ENCODE data around the gene NUP58.

NUP58 gene

GRCh38 chr13:25301347-25302113 is at the start of gene NUP58:
Gene NUP58, plus strand, starts transcription at chr13:25301625. Its CDS starts 149 bp downstream, at chr13:25301774.
- peak; percentile 87 for DNase-seq

GRCh38 chr13:25252225-25252624 is 49.2 kb upstream of the NUP58 start:
- DNase-seq: no peak

GRCh38 chr13:25252752-25253151 is 48.7 kb upstream of the NUP58 start:
- DNase-seq: no peak

- no peak for DNase-seq
These were observed 47.7 kb upstream of the NUP58 start for GRCh38 chr13:25253702-25254101.

GRCh38 chr13:25262261-25262660 is 39.2 kb upstream of the NUP58 start:
- no peak for DNase-seq

GRCh38 chr13:25266706-25267105 is 34.7 kb upstream of the NUP58 start:
- no peak for DNase-seq

GRCh38 chr13:25267715-25268114 is 33.7 kb upstream of the NUP58 start:
- no peak for DNase-seq

- DNase-seq: no peak
These were observed 32.9 kb upstream of the NUP58 start for GRCh38 chr13:25268561-25268960.

- no peak for DNase-seq
These were observed 24.7 kb upstream of the NUP58 start for GRCh38 chr13:25276748-25277147.

- DNase-seq: no peak
These were observed 21.0 kb upstream of the NUP58 start for GRCh38 chr13:25280396-25280795.

GRCh38 chr13:25281193-25281934 is 20.1 kb upstream of the NUP58 start:
- DNase-seq: no peak

- DNase-seq: no peak
These were observed 19.5 kb upstream of the NUP58 start for GRCh38 chr13:25281935-25282332.

- DNase-seq: peak; percentile 60
These were observed 15.0 kb upstream of the NUP58 start for GRCh38 chr13:25286308-25286968.

GRCh38 chr13:25286969-25287961 is 14.2 kb upstream of the NUP58 start, which contains the start of gene MTMR6:
Gene MTMR6, minus strand, starts transcription at chr13:25287488. Its CDS starts 241 bp downstream, at chr13:25287247.
- peak; percentile 63 for DNase-seq

- DNase-seq: no peak
These were observed 12.5 kb upstream of the NUP58 start for GRCh38 chr13:25288966-25289365.

- DNase-seq: no peak
These were observed 9.7 kb upstream of the NUP58 start for GRCh38 chr13:25291691-25292090.

- DNase-seq: no peak
These were observed 9.1 kb upstream of the NUP58 start for GRCh38 chr13:25292301-25292700.

GRCh38 chr13:25295228-25295627 is 6.2 kb upstream of the NUP58 start:
- no peak for DNase-seq

GRCh38 chr13:25295701-25296100 is 5.7 kb upstream of the NUP58 start:
- DNase-seq: no peak

- DNase-seq: no peak
These were observed 521 bp upstream of the NUP58 start for GRCh38 chr13:25300861-25301346.

GRCh38 chr13:25302121-25302520 is 696 bp downstream of the NUP58 start:
- no peak for DNase-seq

Data from KG1 (cell line).